GM19043 (cell line): ENCODE measurements around the gene CUL9.
A peak's percentile ranks its signal among the peaks of the same experiment; 100 is the strongest.

ENCODE experiments used
- ATAC-seq: cut with Tn5 transposase; IDR thresholded peaks from one replicate; pipeline ENCODE4 v1.9.1; 2021; ENCODE audit warnings: low read depth; ENCODE audit not compliant: unreplicated experiment

Gene CUL9

GRCh38 chr6:43253401-43253800 is 71.4 kb downstream of the CUL9 start:
- no peak for ATAC-seq

- ATAC-seq, result no peak
These were observed 72.3 kb downstream of the CUL9 start for GRCh38 chr6:43254138-43254817.

GRCh38 chr6:43254846-43255245 is 72.8 kb downstream of the CUL9 start:
- no peak for ATAC-seq

GRCh38 chr6:43255408-43256054 is 73.5 kb downstream of the CUL9 start:
- no peak for ATAC-seq

- no peak for ATAC-seq
These were observed 74.8 kb downstream of the CUL9 start for GRCh38 chr6:43256670-43257366.

- no peak for ATAC-seq
These were observed 75.6 kb downstream of the CUL9 start for GRCh38 chr6:43257367-43258145.

- ATAC-seq, result no peak
These were observed 76.2 kb downstream of the CUL9 start for GRCh38 chr6:43258180-43258579.

- no peak for ATAC-seq
These were observed 77.1 kb downstream of the CUL9 start for GRCh38 chr6:43258807-43259686.

- ATAC-seq, result no peak
These were observed 78.8 kb downstream of the CUL9 start for GRCh38 chr6:43260791-43261190.

GRCh38 chr6:43261198-43261597 is 79.2 kb downstream of the CUL9 start:
- no peak for ATAC-seq

GRCh38 chr6:43262000-43262779 is 80.2 kb downstream of the CUL9 start:
- ATAC-seq, result no peak

- no peak for ATAC-seq
These were observed 80.9 kb downstream of the CUL9 start for GRCh38 chr6:43262780-43263313.

GRCh38 chr6:43263314-43264178 is 81.5 kb downstream of the CUL9 start:
- ATAC-seq, result peak; percentile 78

- ATAC-seq, result no peak
These were observed 82.7 kb downstream of the CUL9 start for GRCh38 chr6:43264599-43265145.

GRCh38 chr6:43265564-43265963 is 83.6 kb downstream of the CUL9 start:
- no peak for ATAC-seq

- ATAC-seq, result no peak
These were observed 85.8 kb downstream of the CUL9 start for GRCh38 chr6:43267619-43268354.

GRCh38 chr6:43268355-43268700 is 86.3 kb downstream of the CUL9 start:
- ATAC-seq, result no peak
